GM10266 (cell line): ENCODE results near the gene KRTAP5-9.
"Not testable (repeated sequence)": the region's sequence is repeated elsewhere in the genome, so short reads cannot be mapped to it uniquely, and the experiment has no call there.

Source experiments
- DNase-seq: peaks from one replicate; pipeline ENCODE4 v3.0.0; 2012; ENCODE audit errors: extremely low spot score
- CTCF ChIP-seq: IDR thresholded peaks from 2 replicates; pipeline ENCODE4 v1.5.1; 2012; ENCODE audit warnings: mild to moderate bottlenecking, low read depth; ENCODE audit not compliant: control insufficient read depth, insufficient read depth; ENCODE audit errors: missing control alignments

Gene KRTAP5-9

DNA sequence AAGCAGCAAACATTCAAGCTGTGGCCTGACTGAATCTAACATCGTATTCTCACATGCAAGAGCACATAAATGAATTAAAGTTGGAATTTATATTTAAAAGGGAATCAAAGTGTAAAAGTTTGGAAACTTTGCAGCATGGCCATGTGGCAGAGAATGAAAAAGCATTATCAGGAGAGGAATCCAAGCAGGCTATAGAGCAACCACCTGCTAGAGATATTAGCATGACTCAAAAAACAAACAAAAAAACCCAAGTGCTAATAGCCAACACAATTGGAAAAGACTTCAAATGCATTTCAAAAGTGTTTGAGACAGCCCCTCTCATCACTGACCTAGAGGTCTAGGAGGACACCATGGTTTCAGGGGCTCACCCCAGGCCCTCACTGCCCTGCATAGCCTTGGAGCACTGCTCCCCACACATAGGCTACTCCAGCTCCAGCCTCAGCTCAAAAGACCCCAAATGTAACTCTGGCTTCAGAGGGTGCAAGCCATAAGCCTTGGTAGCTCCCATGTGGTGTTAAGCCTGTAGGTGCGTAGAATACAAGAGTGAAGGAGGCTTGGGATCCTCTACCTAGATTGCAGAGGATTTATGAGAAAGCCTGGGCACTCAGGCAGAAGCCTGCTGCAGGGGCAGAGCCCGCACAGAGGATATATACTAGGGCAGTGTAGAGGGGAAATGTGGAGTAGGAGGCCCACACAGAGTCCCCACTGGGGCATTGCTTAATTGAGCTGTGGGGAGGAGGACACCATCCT lies 22.9 kb upstream of the KRTAP5-9 start:
- TF ChIP-seq CTCF, result no peak
- no peak for DNase-seq

- DNase-seq, result no peak
- TF ChIP-seq CTCF, result no peak
Observed at GRCh38 chr11:71525938-71526495, 22.2 kb upstream of the KRTAP5-9 start.

- DNase-seq, result not testable (repeated sequence)
Observed at GRCh38 chr11:71526796-71527575, 21.2 kb upstream of the KRTAP5-9 start, which contains the start of gene KRTAP5-7. KRTAP5-7 (plus strand) TSS chr11:71527267; CDS start chr11:71527301, 34 bp downstream.

- no peak for DNase-seq
- no peak for TF ChIP-seq CTCF
Observed at GRCh38 chr11:71527576-71528210, 20.5 kb upstream of the KRTAP5-9 start.

- TF ChIP-seq CTCF, result no peak
- no peak for DNase-seq
Observed at GRCh38 chr11:71530602-71531001, 17.6 kb upstream of the KRTAP5-9 start.

GRCh38 chr11:71532036-71532610 lies 16.1 kb upstream of the KRTAP5-9 start:
- DNase-seq, result no peak
- no peak for TF ChIP-seq CTCF

GRCh38 chr11:71534711-71535608 lies 13.3 kb upstream of the KRTAP5-9 start:
- DNase-seq, result not testable (repeated sequence)
